Measurements from ENCODE around the gene EPB41L2.
"Not testable (repeated sequence)": the region's sequence is repeated elsewhere in the genome, so short reads cannot be mapped to it uniquely, and the experiment has no call there.

EPB41L2 gene

GRCh38 chr6:130915606-130916005 is 147.4 kb downstream of the EPB41L2 start:
- not testable (repeated sequence) for DNase-seq

GRCh38 chr6:130913120-130913519 is 149.9 kb downstream of the EPB41L2 start:
- DNase-seq = no peak

- peak in 2 of 56 donors; percentile 16 to 32 for DNase-seq
These were observed 150.6 kb downstream of the EPB41L2 start for GRCh38 chr6:130912434-130912833.

GRCh38 chr6:130908958-130909357 is 154.1 kb downstream of the EPB41L2 start:
- DNase-seq = no peak

GRCh38 chr6:130908188-130908587 is 154.9 kb downstream of the EPB41L2 start:
- no peak for DNase-seq

- DNase-seq = no peak
These were observed 155.4 kb downstream of the EPB41L2 start for GRCh38 chr6:130907687-130908086.

- DNase-seq = no peak
These were observed 156.2 kb downstream of the EPB41L2 start for GRCh38 chr6:130906736-130907381.

GRCh38 chr6:130903602-130904001 is 159.4 kb downstream of the EPB41L2 start:
- no peak for DNase-seq

GRCh38 chr6:130903007-130903406 is 160.0 kb downstream of the EPB41L2 start:
- DNase-seq = no peak

- DNase-seq = peak in 1 of 56 donors; percentile 38
These were observed 162.1 kb downstream of the EPB41L2 start for GRCh38 chr6:130900913-130901312.

GRCh38 chr6:130896249-130896648 is 166.8 kb downstream of the EPB41L2 start:
- peak in 11 of 56 donors; percentile 10 to 51 (median 22) for DNase-seq

- no peak for DNase-seq
These were observed 167.5 kb downstream of the EPB41L2 start for GRCh38 chr6:130895516-130895915.

GRCh38 chr6:130893766-130894165 is 169.3 kb downstream of the EPB41L2 start:
- no peak for DNase-seq

GRCh38 chr6:130893277-130893676 is 169.8 kb downstream of the EPB41L2 start:
- DNase-seq = peak in 3 of 56 donors; percentile 10 to 29 (median 13)

GRCh38 chr6:130890521-130890971 is 172.5 kb downstream of the EPB41L2 start:
- DNase-seq = no peak

GRCh38 chr6:130889423-130889822 is 173.6 kb downstream of the EPB41L2 start:
- DNase-seq = no peak

GRCh38 chr6:130888246-130888645 is 174.8 kb downstream of the EPB41L2 start:
- DNase-seq = no peak

- no peak for DNase-seq
These were observed 176.1 kb downstream of the EPB41L2 start for GRCh38 chr6:130886966-130887365.

- DNase-seq = peak in 43 of 56 donors; percentile 2 to 88 (median 48)
These were observed 177.5 kb downstream of the EPB41L2 start for GRCh38 chr6:130885392-130886192.

- no peak for DNase-seq
These were observed 180.7 kb downstream of the EPB41L2 start for GRCh38 chr6:130882370-130882769.

- no peak for DNase-seq
These were observed 183.2 kb downstream of the EPB41L2 start for GRCh38 chr6:130879826-130880225.

GRCh38 chr6:130873746-130874145 is 189.3 kb downstream of the EPB41L2 start:
- no peak for DNase-seq
